Measurements from ENCODE around the gene SYNE2. TPM values are rescaled to one million over a fixed set of nuclear protein-coding genes. Genes with fewer than 3 reads are reported as not detected.

The SYNE2 gene
- polyA plus RNA-seq, 1 donor, result 50.5 TPM

DNA sequence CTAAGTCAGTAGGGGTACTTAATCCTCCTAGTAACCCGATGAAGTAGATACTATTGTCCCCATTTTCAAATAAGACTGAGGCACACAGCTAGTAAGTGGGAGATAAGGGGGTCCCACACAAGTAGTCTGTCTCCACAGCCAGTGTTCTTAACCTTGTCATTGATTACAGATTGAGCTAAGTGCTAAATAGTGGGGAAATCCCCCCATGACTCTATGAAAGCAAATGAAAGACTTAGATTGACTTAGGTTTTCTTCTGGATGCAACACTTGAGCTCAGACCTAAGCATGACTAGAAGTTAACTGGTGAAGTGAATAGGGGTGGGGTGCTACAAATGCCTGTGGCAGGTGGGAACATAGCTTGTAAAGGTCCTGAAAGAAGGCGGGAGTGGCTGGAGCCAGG, 73.8 kb downstream of the SYNE2 start:
- DNase-seq, result no peak
- Histone ChIP-seq H3K27ac (ENCODE audit: low read length) (no peak overlapping the region), H3K4me3 (ENCODE audit: low read length) (no peak overlapping the region), H3K36me3 (ENCODE audit: control insufficient read depth, insufficient read depth, low read length) (no peaks in the 10 kb centered on the region), H3K4me1 (ENCODE audit: control insufficient read depth, insufficient read depth, low read length) (peaks cover 9% of the 10 kb centered on the region), H3K9me3 (ENCODE audit: control insufficient read depth, low read depth, low read length) (no peaks in the 10 kb centered on the region), H3K27me3 (ENCODE audit: control insufficient read depth, insufficient read depth, low read length) (no peaks in the 10 kb centered on the region)
- no CpG with 5 or more reads among the region's 2 CpGs for WGBS (ENCODE audit: insufficient coverage, low lambda C conversion rate)

DNA sequence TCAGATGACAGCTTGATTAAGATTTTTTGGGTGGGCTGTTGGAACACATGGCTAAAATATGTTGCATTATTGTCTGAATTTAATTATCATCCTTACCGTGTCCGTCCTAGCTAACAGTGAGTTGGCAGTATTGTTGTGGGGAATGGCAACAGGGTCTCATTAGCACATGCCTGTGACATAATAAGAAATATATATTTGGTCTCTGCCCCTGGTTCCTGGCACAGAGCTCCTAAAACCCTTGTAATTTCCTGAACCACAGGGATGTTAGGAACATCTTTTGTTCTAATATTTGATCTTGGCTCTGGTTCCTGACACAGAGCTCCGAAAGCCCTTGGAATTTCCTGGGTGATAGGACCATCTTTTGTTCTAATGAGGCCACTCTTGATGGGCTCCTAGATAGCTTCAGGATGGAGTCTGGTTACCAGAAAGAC, 76.0 kb downstream of the SYNE2 start:
- no CpG with 5 or more reads among the region's 3 CpGs for WGBS (ENCODE audit: insufficient coverage, low lambda C conversion rate)
- DNase-seq, result no peak
- Histone ChIP-seq H3K27ac (ENCODE audit: low read length) (no peak overlapping the region), H3K9me3 (ENCODE audit: control insufficient read depth, low read depth, low read length) (no peaks in the 10 kb centered on the region), H3K4me1 (ENCODE audit: control insufficient read depth, insufficient read depth, low read length) (no peaks in the 10 kb centered on the region), H3K4me3 (ENCODE audit: low read length) (no peak overlapping the region), H3K27me3 (ENCODE audit: control insufficient read depth, insufficient read depth, low read length) (no peaks in the 10 kb centered on the region), H3K36me3 (ENCODE audit: control insufficient read depth, insufficient read depth, low read length) (no peaks in the 10 kb centered on the region)

- WGBS (ENCODE audit: insufficient coverage, low lambda C conversion rate), result 75% methylated on average over 1 of the region's 3 CpGs
- Histone ChIP-seq H3K4me3 (ENCODE audit: low read length) (no peak overlapping the region), H3K27me3 (ENCODE audit: control insufficient read depth, insufficient read depth, low read length) (no peaks in the 10 kb centered on the region), H3K27ac (ENCODE audit: low read length) (no peak overlapping the region), H3K36me3 (ENCODE audit: control insufficient read depth, insufficient read depth, low read length) (no peaks in the 10 kb centered on the region), H3K4me1 (ENCODE audit: control insufficient read depth, insufficient read depth, low read length) (no peaks in the 10 kb centered on the region), H3K9me3 (ENCODE audit: control insufficient read depth, low read depth, low read length) (no peaks in the 10 kb centered on the region)
- peak in 1 of 2 donors; percentile 55 for DNase-seq
These were observed 80.3 kb downstream of the SYNE2 start for GRCh38 chr14:63933110-63933509.

GRCh38 chr14:63933711-63934110, 80.9 kb downstream of the SYNE2 start:
- WGBS (ENCODE audit: insufficient coverage, low lambda C conversion rate), result 73% methylated on average over 3 of the region's 3 CpGs
- Histone ChIP-seq H3K27me3 (ENCODE audit: control insufficient read depth, insufficient read depth, low read length) (no peaks in the 10 kb centered on the region), H3K36me3 (ENCODE audit: control insufficient read depth, insufficient read depth, low read length) (no peaks in the 10 kb centered on the region), H3K4me3 (ENCODE audit: low read length) (no peak overlapping the region), H3K27ac (ENCODE audit: low read length) (no peak overlapping the region), H3K9me3 (ENCODE audit: control insufficient read depth, low read depth, low read length) (no peaks in the 10 kb centered on the region), H3K4me1 (ENCODE audit: control insufficient read depth, insufficient read depth, low read length) (no peaks in the 10 kb centered on the region)
- DNase-seq, result no peak

- H3K27ac ChIP-seq (ENCODE audit: low read length), result no peak overlapping the region
- H3K4me1 ChIP-seq (ENCODE audit: control insufficient read depth, insufficient read depth, low read length), result no peaks in the 10 kb centered on the region
- H3K27me3 ChIP-seq (ENCODE audit: control insufficient read depth, insufficient read depth, low read length), result no peaks in the 10 kb centered on the region
- no peaks in the 10 kb centered on the region for H3K9me3 ChIP-seq (ENCODE audit: control insufficient read depth, low read depth, low read length)
- DNase-seq, result no peak
- H3K36me3 ChIP-seq (ENCODE audit: control insufficient read depth, insufficient read depth, low read length), result peaks cover 5% of the 10 kb centered on the region
- H3K4me3 ChIP-seq (ENCODE audit: low read length), result no peak overlapping the region
- WGBS (ENCODE audit: insufficient coverage, low lambda C conversion rate), result 93% methylated on average over 3 of the region's 9 CpGs
These were observed 85.6 kb downstream of the SYNE2 start for GRCh38 chr14:63938198-63939005.

DNA sequence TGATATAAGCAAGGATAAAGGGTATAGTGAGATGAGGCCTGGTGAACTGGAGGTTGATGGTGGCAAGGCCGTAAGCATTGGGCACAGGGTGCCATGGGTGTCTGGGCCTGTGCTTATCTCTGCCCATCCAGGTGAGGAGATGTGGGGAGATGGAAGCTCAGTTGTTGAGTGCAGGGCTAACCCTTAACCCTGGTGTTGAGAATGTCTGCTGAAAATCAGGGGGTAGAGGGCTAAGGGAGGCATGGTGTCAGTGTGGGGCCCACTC, 86.1 kb downstream of the SYNE2 start:
- H3K27ac ChIP-seq (ENCODE audit: low read length), result no peak overlapping the region
- H3K4me1 ChIP-seq (ENCODE audit: control insufficient read depth, insufficient read depth, low read length), result no peaks in the 10 kb centered on the region
- peaks cover 5% of the 10 kb centered on the region for H3K36me3 ChIP-seq (ENCODE audit: control insufficient read depth, insufficient read depth, low read length)
- H3K9me3 ChIP-seq (ENCODE audit: control insufficient read depth, low read depth, low read length), result no peaks in the 10 kb centered on the region
- no peaks in the 10 kb centered on the region for H3K27me3 ChIP-seq (ENCODE audit: control insufficient read depth, insufficient read depth, low read length)
- no peak overlapping the region for H3K4me3 ChIP-seq (ENCODE audit: low read length)
- no peak for DNase-seq
- no CpG with 5 or more reads among the region's 1 CpG for WGBS (ENCODE audit: insufficient coverage, low lambda C conversion rate)

- no CpG with 5 or more reads among the region's 4 CpGs for whole genome bisulfite sequencing (ENCODE audit: insufficient coverage, low lambda C conversion rate)
These were observed 87.6 kb downstream of the SYNE2 start for GRCh38 chr14:63940387-63940786.

GRCh38 chr14:63941023-63941422, 88.2 kb downstream of the SYNE2 start:
- H3K4me3 ChIP-seq (ENCODE audit: low read length), result no peak overlapping the region
- no peak for DNase-seq
- no peaks in the 10 kb centered on the region for H3K4me1 ChIP-seq (ENCODE audit: control insufficient read depth, insufficient read depth, low read length)
- 80% methylated on average over 1 of the region's 3 CpGs for WGBS (ENCODE audit: insufficient coverage, low lambda C conversion rate)
- no peak overlapping the region for H3K27ac ChIP-seq (ENCODE audit: low read length)
- no peaks in the 10 kb centered on the region for H3K27me3 ChIP-seq (ENCODE audit: control insufficient read depth, insufficient read depth, low read length)
- peaks cover 8% of the 10 kb centered on the region for H3K36me3 ChIP-seq (ENCODE audit: control insufficient read depth, insufficient read depth, low read length)
- H3K9me3 ChIP-seq (ENCODE audit: control insufficient read depth, low read depth, low read length), result no peaks in the 10 kb centered on the region

More at GRCh38 chr14:63940387-63940786, 87.6 kb downstream of the SYNE2 start:
- DNase-seq, result peak in 1 of 2 donors; percentile 22
- Histone ChIP-seq H3K4me3 (ENCODE audit: low read length) (no peak overlapping the region), H3K9me3 (ENCODE audit: control insufficient read depth, low read depth, low read length) (no peaks in the 10 kb centered on the region), H3K27me3 (ENCODE audit: control insufficient read depth, insufficient read depth, low read length) (no peaks in the 10 kb centered on the region), H3K36me3 (ENCODE audit: control insufficient read depth, insufficient read depth, low read length) (peaks cover 5% of the 10 kb centered on the region), H3K27ac (ENCODE audit: low read length) (no peak overlapping the region), H3K4me1 (ENCODE audit: control insufficient read depth, insufficient read depth, low read length) (no peaks in the 10 kb centered on the region)

DNA sequence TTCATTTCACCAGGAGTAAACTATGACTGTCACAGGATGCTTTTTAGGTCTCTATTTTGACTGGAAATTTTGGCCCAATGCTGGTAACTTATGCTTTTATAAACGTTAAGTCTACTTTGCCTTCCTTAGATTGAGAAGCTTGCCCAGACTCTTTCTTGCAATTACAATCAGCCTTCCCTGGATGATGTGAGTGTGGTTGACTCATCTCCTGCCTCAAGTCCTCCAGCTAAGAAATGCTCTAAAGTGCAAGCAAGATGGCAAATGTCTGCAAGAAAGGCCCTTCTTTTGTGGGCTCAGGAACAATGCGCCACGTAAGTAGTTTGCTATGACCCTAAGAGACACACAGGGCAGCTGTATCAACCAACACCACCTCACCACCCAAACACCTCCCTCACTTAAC, 96.9 kb downstream of the SYNE2 start:
- no peaks in the 10 kb centered on the region for H3K27me3 ChIP-seq (ENCODE audit: control insufficient read depth, insufficient read depth, low read length)
- H3K4me1 ChIP-seq (ENCODE audit: control insufficient read depth, insufficient read depth, low read length), result no peaks in the 10 kb centered on the region
- no peak overlapping the region for H3K4me3 ChIP-seq (ENCODE audit: low read length)
- H3K27ac ChIP-seq (ENCODE audit: low read length), result no peak overlapping the region
- DNase-seq, result no peak
- WGBS (ENCODE audit: insufficient coverage, low lambda C conversion rate), result no CpG with 5 or more reads among the region's 3 CpGs
- no peaks in the 10 kb centered on the region for H3K9me3 ChIP-seq (ENCODE audit: control insufficient read depth, low read depth, low read length)
- peaks cover 23% of the 10 kb centered on the region for H3K36me3 ChIP-seq (ENCODE audit: control insufficient read depth, insufficient read depth, low read length)

DNA sequence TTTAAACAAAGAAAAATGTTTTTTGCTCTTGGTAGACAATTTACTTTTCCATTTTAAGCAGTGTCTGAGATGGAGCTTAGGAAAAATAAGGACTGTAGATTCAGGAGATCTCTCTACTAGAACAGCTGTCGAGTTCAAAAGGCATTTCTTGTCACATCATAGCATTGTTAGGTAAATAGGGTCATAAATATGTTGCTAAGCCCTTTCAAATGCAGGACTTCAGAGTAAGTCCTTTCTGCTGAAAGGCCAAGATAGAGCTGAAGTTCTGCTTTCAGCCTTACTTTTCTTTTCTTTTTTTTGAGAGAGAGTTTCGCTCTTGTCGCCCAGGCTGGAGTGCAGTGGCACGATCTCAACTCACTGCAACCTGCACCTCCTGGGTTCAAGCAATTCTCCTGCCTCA, 98.2 kb downstream of the SYNE2 start:
- Histone ChIP-seq H3K4me3 (ENCODE audit: low read length) (no peak overlapping the region), H3K9me3 (ENCODE audit: control insufficient read depth, low read depth, low read length) (no peaks in the 10 kb centered on the region), H3K27ac (ENCODE audit: low read length) (no peak overlapping the region), H3K27me3 (ENCODE audit: control insufficient read depth, insufficient read depth, low read length) (no peaks in the 10 kb centered on the region), H3K36me3 (ENCODE audit: control insufficient read depth, insufficient read depth, low read length) (peaks cover 20% of the 10 kb centered on the region), H3K4me1 (ENCODE audit: control insufficient read depth, insufficient read depth, low read length) (no peaks in the 10 kb centered on the region)
- WGBS (ENCODE audit: insufficient coverage, low lambda C conversion rate), result no CpG with 5 or more reads among the region's 4 CpGs
- no peak for DNase-seq

GRCh38 chr14:63951429-63951828, 98.6 kb downstream of the SYNE2 start:
- WGBS (ENCODE audit: insufficient coverage, low lambda C conversion rate), result 46% methylated on average over 3 of the region's 4 CpGs
- Histone ChIP-seq H3K27ac (ENCODE audit: low read length) (no peak overlapping the region), H3K4me1 (ENCODE audit: control insufficient read depth, insufficient read depth, low read length) (no peaks in the 10 kb centered on the region), H3K27me3 (ENCODE audit: control insufficient read depth, insufficient read depth, low read length) (no peaks in the 10 kb centered on the region), H3K9me3 (ENCODE audit: control insufficient read depth, low read depth, low read length) (no peaks in the 10 kb centered on the region), H3K36me3 (ENCODE audit: control insufficient read depth, insufficient read depth, low read length) (peaks cover 22% of the 10 kb centered on the region), H3K4me3 (ENCODE audit: low read length) (no peak overlapping the region)
- DNase-seq, result no peak
